ENCODE results near the gene CACNG7.

The CACNG7 gene

DNA sequence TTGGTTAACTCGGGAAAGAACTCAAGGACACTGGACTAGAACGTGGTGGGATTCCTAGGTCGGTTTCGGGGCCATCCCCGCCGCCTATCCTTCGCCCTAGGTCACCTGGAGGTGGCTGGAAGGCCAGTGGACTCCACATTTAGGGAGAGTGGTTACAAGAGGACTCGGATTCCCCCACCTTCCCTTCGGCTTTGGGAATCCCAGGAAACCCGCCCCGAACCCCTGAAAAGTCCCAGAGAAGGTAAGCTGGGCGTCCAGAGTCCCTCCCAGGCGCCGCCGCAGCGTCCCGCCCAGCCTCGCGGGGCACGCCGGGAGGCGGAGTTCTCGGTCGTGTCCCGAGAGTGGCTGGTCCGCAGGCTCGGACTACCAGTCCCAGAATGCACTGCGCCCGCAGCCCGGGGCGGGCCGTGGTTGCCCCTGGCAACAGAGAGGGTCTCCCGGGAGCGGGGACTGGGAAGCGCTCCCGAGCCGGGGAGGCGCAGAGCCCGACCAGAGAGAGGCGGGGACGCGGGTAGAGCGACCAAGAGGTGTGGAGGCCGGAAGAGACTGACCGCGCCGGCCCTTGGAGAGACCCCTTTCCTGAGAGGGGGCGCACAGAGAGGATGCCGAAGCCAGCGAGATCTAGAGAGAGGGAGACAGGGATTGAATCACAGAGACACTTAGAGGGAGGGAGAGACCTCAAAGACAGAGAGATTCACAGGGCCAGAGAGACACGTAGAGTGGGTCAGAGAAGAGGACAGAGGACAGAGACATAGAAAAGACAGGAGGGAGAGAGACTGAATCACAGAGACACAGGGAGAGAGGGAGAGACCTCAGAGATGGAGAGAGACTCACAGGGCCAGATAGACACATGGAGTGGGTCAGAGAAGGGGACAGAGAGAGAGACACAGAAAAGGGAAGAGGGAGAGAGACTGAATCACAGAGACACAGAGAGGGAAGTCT lies 29.7 kb upstream of the CACNG7 start:
- DNase-seq (ENCODE audit: low read depth in 2 of 2): peak; percentile 65 to 66

DNA sequence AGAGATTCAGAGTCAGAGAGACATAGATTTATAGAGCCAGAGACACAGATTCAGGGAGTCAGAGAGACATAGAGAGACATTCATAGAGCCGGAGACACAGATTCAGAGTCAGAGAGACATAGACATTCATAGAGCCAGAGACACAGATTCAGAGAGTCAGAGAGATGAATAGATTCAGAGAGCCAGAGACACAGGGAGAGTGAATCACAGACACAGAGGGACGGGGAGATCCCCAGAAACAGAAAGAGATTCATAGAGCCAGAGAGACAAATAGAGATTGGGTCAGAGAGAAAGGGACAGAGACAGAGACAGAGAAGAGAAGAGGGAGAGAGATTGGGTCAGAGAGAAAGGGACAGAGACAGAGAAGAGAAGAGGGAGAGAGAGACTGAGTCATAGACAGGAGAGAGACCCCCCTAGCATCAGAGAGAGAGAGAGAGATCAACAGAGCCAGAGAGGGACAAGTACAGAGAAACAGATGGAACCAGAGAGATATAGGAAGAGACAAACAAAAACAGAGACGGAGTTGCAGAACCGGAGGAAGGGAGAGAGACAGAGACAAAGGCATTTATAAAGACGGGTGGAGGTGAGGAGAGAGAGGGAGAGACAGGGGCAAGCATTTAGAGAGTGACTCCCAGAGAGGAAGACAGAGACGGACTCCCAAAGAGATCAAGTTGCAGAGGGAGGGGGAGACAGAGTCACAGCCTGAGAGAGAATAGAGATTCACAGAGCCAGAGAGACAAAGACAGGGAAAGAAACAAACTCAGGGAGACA lies 28.2 kb upstream of the CACNG7 start:
- DNase-seq (ENCODE audit: low read depth in 2 of 2): no peak

DNA sequence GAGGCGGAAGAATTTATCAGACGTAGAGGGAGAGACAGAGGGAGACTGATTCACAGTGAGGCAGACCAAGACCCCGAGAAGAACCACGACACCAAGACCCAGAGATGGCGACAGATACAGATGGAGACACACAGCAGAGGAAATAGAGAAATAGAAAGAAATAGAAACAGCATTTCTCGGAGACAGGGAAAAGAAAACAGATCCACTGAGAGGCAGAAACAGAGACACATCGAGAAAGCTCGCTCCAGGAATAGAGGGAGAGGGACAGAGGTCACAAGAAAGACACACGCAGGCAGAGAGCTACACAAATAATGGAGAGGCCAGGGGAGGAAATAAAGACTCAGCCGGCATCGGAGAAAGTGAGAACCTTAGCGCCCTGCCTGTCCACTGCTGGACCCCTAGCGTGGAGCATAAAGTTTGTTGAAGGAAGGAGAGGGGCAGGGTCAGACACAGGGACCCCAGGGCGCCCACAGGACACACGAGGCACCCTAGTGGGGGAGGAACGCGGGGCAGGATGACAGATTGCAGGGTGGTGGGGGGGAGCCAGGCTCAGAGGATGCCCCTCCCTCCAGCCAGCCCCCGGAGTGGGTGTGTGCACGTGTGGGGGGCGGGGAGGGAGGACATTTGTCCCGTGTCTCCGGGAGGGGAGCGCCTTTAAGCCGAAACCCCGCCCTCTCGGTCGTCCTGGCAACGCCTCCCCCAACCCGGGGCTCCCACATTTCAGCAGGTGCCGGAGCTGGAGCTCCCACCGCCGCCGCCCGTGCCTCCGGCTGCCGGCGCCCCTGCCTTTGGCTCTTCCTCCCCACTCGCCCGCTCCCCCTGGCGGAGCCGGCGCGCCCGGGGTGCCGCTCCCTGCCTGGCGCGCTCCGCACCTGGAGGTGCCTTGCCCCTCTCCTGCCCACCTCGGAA lies 27.3 kb upstream of the CACNG7 start, which contains the start of gene PRKCG:
PRKCG (plus strand) TSS at position 716 of the 909 bp plus-strand sequence. CDS start 298 bp downstream, outside the sequence.
- no peak for DNase-seq (ENCODE audit: low read depth in 2 of 2)

DNA sequence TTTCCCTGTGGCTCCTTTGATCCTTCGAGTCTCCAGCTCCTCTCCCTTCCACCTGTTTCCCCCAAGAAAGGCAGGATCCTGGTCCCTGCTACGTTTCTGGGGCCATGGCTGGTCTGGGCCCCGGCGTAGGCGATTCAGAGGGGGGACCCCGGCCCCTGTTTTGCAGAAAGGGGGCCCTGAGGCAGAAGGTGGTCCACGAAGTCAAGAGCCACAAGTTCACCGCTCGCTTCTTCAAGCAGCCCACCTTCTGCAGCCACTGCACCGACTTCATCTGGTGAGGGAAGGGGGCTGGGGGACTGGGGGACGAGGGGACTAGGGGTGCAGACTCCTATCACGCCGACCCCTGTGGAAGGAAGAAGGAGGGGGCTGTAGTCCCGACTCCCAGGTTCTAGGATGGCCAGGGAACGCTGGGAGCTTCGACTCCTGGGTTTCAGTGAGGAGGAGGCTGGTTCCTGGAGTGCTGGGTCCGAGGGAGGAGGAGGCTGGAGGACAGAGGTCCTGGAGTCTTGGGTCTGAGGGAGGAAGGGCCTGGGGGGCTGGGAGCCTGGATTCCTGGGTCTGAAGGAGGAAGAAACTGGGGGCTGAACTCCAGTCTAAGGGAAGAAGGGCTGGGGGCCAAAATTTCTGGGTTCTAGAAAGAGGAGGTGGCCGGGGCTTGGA lies 26.6 kb upstream of the CACNG7 start:
- no peak for DNase-seq (ENCODE audit: low read depth in 2 of 2)

DNA sequence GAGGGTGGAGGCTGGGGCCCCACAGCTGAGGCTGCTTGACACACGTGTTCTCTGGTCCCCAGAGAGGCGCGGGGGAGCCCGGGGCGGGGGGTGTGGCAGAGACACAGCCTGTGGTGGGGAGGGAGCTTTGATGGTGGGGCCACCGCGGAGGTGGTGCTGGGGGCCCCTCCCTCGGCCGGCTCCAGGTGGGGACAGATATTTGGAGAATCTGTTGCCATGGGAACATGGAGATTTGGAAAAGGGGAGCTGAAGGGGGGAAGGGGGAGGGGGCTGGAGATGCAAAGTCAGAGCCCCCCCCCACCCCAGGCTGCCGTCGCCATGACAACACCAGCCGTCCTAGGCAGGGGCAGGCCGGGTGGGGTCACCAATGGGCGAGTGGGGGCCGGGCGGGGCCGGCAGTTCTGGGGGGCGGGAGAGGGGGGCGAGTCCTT lies 25.8 kb upstream of the CACNG7 start:
- no peak for DNase-seq (ENCODE audit: low read depth in 2 of 2)

DNA sequence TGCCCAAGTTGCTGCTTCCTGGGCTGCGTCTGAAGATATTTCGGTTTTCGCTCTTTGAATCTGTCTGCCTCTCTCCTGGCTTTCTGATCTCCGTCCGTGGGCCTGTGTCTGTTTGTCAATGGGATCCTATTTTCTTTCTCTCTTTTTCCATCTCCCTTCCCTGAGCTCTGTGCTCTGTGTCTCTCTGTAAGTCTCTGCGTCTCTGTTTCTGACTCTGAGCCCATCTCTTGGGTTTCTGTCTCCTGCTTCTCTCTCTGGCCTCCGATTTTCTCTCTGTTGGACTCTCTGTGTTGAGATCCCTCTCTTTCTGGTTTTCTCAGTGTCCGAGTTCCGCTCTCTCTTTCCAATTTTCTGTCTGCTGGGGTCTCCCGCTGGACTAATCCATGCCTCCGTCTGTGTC lies 25.3 kb upstream of the CACNG7 start:
- no peak for DNase-seq (ENCODE audit: low read depth in 2 of 2)

DNA sequence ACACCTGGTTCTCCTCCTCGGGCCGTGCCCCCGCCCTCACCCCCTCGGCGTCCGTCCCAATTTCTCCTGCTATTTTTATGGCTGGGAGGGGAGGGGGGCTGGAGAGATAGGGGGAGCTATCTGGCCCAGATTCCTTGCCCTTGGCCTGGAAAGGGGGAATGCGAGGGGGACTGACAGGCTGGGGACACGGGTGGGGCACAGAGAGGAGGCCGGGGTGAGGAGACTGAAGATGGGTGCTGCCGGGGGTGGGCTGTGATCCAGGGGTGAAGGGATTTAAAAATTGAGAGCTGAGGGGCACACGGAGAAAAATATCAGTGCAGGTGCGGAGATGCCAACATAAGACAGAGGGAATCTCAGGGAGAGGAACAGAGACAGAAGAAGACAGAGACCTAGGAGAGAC lies 24.8 kb upstream of the CACNG7 start:
- no peak for DNase-seq (ENCODE audit: low read depth in 2 of 2)

DNA sequence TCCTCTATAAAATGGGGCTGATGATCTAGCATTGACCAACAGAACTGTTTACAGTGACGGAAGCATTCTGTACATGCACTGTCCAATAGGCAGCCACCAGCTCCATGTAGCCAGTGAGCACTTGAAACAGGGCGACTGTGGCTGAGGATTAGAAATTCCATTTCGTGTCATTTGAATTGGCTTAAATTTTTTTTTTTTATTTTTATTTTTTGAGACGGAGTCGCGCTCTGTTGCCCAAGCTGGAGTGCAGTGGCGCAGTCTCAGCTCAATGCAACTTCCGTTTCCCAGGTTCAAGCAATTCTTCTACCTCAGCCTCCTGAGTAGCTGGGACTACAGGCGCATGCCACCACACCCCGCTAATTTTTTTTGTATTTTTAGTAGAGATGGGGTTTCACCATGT lies 24.0 kb upstream of the CACNG7 start:
- DNase-seq (ENCODE audit: low read depth in 2 of 2): no peak

DNA sequence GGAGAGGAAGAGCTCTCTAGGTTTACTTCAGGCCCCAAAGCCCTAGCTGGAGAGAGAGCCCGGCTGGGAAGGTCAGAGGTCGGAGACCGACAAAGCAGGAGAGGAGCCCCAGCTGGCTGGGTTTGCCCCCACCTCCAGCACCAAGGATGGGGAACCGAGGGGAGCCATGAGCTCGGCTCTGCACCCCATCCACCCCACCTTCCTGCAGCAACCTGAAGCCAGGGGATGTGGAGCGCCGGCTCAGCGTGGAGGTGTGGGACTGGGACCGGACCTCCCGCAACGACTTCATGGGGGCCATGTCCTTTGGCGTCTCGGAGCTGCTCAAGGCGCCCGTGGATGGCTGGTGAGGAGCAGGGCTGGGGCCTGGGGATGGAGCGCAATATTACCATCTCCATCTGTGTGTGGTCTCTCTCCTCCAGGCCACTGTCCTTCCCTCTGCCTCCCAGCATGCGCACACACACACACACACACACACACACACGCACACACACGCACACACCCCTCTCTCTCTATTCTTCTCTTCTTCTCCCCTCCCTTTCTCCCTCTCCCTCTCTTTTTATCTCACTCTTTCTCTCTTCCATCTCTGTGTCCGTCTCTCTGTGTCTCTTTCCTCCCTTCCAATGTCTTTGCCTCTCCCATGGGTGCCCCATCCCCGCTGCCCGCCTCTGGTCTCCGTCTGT lies 16.6 kb upstream of the CACNG7 start:
- no peak for DNase-seq (ENCODE audit: low read depth in 2 of 2)

DNA sequence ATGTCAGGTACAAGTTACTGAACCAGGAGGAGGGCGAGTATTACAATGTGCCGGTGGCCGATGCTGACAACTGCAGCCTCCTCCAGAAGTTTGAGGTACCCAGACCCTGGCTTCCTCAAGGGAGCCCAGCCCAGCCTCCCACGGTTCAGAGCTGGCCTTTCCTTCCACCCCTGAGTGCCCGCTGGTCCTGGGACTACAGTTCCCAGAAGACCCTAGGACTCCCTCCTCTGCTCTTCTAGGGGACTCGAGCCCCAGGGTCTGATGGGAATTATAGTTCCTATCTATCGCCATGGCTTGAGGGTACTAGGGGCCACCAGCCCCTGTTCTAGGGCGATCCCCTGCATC lies 16.1 kb upstream of the CACNG7 start:
- no peak for DNase-seq (ENCODE audit: low read depth in 2 of 2)

DNA sequence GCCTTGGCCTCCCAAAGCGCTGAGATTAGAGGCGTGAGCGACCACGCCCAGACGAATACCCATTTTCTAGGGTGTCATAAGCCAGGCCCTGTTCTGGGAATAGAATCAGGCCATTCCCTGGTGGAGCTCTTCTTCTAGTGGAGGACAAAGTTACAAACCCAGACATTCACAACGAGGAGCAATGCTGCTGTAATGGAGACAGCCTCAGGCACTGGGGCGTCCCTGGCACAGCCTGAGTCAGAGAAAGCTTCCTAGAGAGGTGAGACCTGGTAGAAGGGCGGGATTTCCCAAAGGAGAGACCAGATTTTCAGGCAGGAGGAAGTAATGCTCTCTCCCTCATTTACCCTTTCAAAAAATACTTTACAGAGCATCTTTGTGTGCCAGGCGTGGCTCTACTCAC lies 14.4 kb upstream of the CACNG7 start:
- no peak for DNase-seq (ENCODE audit: low read depth in 2 of 2)

DNA sequence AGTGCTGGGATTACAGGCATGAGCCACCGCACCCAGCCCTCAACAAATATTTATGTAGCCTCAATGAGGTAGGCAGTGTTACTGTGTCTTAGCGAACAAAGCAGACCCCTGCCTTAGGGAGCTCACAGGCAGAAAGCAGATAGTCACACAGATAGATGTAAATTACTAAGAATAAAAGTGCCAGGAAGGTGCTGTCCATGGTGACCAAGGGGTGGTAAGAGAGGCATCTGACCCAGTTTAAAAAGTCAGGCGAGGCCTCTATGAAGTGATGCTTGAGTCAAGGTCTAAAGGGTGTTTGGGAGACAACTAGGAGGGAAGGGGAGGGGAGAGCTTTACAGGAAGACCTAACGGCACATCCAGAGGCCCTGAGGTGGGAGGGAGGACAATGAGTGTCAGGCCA lies 12.4 kb upstream of the CACNG7 start:
- DNase-seq (ENCODE audit: low read depth in 2 of 2): no peak

DNA sequence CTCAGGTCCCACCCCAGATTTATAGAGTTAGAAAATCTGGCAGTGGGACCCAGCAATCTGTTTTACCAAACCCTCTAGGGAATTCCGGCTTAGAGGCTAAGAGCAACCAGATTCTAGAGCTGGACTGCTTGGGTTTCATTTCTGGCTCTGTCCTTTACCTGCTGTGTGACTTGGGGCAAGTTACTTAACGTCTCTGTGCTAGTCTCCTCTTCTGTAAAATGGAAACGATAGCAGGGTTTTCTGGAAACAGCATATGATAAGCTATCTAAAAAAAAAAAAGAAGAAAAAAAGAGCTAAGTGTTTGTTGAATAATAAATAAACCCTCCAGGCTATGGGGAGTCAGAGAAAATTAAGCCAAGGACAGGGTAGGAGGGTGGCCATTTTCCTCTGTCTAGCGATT lies 11.6 kb upstream of the CACNG7 start:
- DNase-seq (ENCODE audit: low read depth in 2 of 2): no peak

DNA sequence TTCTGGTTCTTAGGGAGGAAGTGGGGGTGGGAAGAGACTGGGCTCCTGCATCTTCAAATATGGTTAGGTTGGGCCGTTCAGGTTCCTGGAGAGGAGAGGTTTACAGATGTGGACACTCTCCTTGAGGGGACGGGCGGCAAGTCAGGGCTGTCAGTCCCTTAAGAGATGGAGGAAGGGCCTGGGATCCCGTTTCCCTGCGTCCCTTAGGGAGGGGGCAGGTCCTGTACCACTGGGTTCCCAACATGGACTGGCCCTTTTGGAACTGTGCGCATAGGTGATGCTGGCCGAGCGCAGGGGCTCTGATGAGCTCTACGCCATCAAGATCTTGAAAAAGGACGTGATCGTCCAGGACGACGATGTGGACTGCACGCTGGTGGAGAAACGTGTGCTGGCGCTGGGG lies 10.9 kb upstream of the CACNG7 start:
- no peak for DNase-seq (ENCODE audit: low read depth in 2 of 2)

DNA sequence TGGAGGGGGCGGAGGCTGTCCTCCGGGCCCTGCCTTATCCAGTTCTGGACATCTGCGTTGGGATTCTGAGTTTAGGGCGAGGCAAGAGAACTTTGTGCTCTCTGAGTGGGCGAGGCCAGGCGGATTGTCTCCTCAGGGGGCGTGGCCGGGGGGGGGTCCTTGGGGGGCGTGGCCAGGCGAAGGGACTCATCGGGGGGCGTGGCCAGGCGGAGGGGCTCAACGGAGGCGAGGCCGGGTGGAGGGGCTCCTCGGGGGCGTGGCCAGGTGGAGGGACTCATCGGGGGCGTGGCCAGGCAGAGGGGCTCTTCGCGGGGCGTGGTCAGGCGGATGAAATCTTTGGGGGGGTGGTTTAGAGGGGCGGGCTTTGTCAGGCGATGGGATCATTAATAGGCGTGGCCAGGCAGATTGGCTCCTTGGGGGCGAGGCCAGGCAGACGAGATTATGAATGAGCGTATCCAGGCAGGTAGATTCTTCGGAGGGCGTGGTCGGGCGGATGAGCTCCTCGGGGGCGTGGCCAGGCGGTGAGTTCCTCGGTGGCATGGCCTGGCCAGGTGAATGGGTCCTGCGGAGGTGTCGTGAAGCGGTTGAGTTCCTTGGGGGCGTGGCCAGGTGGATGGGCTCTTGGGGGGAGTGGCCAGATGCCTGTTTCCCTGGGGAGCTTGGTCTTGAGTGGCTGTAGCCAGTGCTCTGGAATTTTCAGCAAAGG lies 10.3 kb upstream of the CACNG7 start:
- no peak for DNase-seq (ENCODE audit: low read depth in 2 of 2)

DNA sequence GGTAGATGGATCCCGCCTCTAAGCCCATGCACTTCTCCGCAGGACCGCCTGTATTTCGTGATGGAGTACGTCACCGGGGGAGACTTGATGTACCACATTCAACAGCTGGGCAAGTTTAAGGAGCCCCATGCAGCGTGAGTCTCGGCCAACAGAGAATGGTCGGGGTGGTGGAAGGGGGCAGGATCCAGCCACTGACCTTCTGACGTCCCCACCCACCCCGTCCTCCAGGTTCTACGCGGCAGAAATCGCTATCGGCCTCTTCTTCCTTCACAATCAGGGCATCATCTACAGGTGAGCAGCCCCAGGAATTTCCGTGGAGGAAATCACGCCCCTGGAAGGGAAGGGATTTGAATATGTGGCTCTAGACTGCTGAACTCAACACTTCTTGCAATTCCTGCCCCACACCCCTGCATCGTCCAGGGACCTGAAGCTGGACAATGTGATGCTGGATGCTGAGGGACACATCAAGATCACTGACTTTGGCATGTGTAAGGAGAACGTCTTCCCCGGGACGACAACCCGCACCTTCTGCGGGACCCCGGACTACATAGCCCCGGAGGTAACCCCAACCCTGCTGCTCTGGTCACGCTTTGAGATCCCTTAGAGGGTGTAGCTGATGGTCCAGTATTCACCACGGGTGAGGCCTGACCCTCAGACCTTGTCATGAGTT lies 8.8 kb upstream of the CACNG7 start:
- DNase-seq (ENCODE audit: low read depth in 2 of 2): no peak

DNA sequence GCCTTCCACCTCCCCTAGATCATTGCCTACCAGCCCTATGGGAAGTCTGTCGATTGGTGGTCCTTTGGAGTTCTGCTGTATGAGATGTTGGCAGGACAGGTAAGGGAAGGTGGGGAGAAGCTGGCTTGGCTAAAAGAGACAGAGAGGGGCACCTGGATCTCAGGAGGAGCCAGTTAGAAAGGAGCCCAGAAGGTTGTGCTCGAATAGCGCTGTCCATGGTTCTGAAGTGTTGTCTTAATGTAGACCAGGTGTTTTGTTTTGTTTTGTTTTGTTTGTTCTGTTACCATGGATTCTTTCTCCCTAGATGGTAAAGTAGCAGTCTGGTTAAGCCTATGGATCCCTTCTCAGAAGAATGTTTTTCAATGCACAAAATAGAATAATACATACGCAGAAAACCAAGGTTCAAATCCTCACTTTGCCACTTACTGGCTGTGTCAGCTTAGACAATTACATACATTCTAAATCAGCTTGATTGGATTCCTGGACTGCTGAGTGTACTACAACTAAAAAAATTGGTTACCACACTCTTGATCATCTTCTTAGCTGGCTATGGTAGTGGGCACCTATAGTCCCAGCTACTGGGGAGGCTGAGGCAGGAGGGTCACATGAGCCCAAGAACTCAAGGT lies 5.9 kb upstream of the CACNG7 start:
- peak in 1 of 2 donors; percentile 20 for DNase-seq (ENCODE audit: low read depth in 2 of 2)

DNA sequence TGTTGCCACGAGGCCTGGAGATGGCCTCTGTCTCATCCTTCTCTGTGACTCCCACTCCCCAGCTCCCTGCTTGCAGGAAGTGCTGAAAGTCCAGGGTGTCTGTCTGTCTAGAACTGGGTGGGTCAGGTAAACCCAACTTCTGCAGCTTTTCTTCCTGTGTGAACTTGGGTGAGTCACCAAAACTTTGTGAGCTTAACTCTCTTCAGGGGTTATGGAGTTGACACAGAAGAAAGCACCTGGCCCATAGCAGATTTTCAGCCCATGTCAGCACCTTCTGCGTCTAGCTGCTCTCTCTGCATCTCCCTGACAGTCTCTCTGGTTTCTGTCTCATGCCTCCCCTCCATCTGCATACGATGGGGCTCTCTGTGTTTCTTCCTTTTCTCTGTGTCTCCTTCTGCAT lies 4.2 kb upstream of the CACNG7 start:
- no peak for DNase-seq (ENCODE audit: low read depth in 2 of 2)

DNA sequence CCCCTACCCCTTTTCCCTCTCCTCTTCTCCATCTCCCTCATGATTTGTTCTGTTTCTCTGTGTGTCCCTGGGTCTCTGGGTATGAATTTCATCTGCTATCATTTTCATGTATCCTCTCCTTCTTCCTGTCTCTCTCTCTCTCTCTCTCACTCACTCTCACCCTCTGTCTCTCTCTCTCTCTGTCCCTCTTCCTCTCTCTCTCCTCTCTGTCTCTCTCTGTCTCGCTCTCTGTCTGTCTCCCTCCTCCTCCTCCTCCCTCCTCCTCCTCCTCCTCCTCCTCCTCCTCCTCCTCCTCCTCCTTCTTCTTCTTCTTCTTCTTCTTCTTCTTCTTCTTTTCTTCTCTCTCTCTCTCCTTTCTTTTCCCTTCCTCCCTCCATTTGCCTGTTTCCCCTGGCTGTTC lies 3.3 kb upstream of the CACNG7 start:
- no peak for DNase-seq (ENCODE audit: low read depth in 2 of 2)
